Fibroblast of skin of back (primary cell): Measurements from ENCODE around the gene MOXD1.
A peak's percentile ranks its signal among the peaks of the same experiment; 100 is the strongest.
"Not testable (repeated sequence)": the region's sequence is repeated elsewhere in the genome, so short reads cannot be mapped to it uniquely, and the experiment has no call there.

Experiments used
- DNase-seq: peaks from one replicate; pipeline ENCODE4 v3.0.0-alpha.2; 2013

Gene MOXD1

DNA sequence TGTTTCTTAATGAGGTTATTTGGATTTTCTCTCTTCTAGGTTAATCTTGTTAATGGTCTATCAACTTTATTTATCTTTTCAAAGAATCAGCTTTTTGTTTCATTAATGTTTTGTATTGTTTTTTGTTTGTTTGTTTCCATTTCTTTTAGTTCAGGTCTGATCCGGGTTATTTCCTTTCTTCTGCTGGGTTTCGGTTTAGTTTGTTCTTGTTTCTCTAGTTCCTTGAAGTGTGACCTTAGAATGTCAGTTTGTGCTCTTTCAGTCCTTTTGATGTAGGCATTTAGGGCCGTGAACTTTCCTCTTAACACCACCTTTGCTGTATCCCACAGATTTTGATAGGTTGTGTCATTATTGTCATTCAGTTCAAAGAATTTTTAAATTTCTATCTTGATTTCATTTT lies 49.3 kb downstream of the MOXD1 start:
- DNase-seq = not testable (repeated sequence)

DNA sequence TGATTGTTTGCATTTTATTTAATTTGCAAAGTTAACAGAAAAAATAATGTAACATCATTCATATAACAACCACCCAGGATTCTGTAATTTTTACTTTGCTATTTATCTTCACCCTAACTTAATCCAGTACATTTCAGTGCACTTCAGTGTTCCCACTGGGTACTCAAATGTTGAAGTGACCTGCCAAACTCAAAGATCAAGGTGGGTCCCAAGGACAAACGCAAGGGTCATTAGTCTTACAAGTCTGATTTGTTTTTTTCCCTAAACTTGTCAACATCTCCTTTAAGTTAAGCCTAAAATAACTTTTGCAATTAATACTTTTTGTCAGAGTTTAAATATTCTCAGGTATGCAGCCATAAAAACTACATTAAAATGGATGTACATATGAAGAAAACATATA lies 53.0 kb downstream of the MOXD1 start:
- no peak for DNase-seq

DNA sequence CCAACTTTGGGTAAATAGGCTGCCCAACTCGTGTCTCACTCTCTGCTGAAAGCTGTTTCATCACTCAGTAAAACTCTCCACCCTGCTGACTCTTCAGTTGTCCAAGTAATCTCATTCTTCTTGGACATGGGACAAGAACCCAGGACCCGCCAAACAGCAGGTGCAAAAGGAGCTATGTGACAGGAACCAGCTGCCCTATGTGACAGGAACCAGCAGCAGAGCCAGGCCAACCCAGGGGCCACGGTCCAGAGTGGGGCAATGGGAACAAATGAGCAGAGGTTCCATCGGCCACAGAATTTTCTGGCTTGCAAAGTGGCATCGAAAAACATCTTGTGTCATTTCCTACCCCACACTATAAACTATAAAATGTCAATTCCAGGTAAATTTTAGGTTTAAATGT lies 56.5 kb downstream of the MOXD1 start:
- DNase-seq = no peak

DNA sequence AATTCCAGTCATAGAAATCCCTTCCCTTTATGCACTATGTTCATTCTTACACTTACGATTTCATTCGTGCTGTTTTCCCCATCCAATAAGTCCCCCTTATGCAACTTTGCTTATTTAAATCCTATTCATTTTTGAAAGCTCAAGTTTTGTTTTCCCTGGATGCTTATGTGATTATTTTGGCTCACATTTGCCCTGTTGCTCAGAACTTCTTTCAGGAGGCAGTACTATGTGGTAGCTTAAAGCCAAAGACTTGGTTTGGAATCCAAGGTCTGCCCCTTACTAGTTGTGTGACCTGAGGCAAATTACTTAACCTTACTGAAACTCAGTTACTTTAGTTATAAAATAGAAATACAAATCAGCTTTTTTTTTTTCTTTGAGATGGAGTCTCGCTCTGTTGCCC lies 59.6 kb downstream of the MOXD1 start:
- DNase-seq = peak; percentile 40

DNA sequence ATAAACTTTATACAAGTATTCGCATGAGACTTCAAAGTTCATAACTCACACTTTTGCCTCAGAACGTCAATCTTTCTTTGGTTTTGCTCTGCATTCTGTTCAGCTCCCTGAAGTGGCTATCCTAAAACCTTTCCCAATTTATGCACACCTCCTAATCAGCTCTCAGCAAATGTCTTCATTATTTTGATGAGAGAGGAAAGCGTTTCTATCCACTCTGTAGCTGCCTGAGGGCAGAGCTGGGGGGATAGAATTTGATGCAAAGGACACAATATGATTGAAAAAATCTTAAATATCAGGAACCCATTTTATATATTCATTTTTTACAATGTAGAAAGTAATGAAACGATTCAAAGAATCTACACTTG lies 66.8 kb downstream of the MOXD1 start:
- no peak for DNase-seq

DNA sequence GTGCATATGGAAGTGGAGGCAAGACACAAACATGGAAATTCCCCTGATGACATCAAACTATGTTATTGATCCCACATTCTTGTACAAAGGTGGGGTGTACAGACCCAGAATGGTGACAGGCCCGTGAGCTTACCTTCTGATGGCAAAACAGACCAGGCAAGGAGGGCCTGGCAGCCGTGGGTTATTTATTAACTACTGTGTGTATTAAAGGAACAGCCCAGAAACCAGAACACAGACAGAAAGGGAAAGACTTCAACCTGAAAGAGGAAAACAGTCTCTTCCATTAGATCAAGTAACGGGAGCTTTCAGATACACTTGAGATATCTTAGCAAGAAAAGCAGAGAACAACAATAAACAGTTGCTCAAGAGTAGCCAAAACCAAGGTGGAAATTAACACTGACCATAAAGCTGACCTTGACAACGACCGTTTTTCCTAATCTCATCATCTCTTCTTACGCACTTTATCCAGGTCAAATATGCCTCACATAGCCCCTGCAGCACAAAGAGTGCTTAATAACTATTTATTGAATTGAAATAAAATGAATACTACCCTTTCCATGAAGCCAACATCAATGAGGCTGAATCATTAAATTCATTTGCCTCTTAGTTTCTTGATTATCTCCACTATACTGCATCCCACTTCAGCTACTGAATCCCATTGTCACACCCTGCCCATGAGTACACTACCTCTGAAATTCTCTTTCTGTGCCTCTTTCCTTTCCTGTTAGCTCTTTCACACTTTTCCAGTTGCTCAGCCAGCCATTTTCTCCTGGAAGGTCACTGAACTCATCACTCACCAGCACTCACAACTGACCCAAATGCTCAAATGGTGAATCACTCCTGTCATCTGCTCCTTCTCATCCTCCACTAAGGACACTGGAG lies 67.4 kb downstream of the MOXD1 start:
- peak; percentile 98 for DNase-seq

DNA sequence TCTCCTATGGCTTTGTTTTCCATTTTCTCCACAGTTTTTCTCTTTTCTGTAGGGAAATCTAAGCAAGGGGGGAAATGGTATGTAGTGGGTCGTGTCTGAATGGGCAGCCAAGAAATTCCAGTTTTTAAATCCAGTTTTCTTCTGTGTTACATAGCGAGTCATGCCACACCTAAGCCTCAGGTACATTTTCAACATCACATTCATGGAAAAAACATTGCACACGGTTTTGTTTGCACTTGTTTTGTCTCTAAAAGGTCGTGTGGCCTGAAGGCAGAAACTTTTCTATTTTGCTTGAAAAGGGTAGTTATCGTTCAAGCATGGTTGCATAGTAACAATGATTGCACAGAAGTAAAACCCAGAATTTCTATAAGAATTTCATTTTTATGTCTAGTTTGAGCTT lies 70.5 kb downstream of the MOXD1 start:
- DNase-seq = no peak

DNA sequence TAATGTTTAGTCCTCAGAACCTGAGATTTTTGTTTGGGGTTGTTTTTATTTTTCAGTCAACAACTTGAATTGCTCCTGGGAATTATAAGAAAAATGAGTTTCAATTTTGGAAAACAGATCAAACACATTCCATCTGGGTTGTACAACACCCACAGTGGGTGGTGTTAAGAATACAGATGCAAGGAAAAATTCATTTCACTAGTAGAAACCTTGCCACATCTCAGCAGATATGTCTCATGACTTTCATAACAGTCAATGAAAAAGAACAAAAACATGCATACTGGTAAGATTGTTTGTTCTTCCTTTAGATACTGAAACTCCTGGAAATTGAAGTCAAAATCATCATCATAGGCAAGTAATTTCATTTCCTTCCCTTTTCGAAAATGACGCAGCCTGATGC lies 78.9 kb downstream of the MOXD1 start:
- peak; percentile 4 for DNase-seq

DNA sequence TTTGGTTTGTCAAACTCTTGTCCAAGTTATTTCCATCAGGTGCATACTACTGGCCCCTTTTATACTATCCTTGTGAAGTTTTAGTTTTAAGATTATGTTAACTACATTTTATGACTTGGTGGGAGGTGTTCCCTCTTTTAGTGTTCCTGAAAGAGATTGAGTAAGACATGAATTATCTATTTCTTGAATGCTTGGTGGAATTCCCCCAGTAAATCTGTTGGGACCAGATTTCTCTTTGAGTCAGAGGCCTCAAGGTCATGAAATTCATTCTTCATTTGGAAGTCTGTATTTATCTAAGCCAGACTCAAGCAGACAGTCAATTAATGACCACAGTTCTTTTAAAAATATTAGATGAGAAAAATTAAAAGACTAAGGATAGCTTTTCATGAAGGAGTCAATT lies 81.3 kb downstream of the MOXD1 start:
- peak; percentile 37 for DNase-seq

DNA sequence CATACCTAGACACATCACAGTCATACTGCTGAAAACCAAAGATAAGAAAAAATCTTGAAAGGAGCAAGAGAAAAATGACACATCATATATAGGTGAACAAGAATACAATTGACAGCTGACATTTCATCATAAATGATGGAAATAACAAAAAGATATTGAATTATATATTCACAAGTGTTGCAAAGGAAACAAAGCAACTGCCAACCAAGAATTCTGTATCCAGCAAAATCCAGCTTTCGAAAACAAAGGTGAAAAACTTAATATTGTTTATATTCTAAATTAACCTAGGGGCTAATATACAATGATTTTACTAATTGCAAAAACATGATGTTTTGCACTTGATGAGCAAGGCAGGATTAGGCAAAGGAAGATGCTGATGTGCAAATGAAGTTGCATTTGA lies 84.3 kb downstream of the MOXD1 start:
- DNase-seq = no peak

DNA sequence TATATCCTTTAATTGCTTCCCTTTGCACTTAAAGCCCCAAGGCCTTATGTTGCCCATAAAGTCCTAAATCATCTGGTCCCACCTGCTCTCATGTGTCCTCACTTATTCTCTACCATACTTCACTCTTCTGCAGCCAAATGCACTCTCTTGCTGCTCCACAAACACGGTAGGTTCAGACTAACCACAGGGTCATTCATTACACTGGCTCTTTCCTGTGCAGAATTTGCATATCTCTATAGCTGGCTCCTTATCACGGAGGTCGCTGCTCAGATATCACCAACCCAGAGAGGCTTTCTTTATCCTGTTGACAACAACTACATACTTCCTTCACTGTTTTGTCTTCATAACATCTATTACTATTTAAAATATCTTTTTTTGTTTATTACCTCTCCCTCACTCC lies 86.8 kb downstream of the MOXD1 start:
- DNase-seq = no peak

DNA sequence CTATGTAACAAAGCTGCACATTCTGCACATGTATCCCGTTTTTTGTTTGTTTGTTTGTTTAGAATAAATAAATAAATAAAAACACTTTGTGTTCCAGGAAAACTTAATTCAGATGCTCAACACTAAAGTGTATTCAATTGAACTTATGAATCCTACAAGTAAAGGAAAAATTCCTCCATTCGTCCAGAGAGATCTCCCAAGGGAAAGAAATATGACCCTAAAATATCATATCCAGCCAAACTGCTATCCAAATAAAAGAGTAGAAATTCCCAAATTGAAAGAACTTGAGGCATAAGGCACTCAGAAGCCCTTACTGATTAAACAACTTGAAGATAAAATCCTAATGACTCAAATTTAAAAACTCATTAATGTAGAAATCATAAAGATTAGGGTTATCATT lies 90.4 kb downstream of the MOXD1 start:
- peak; percentile 26 for DNase-seq

DNA sequence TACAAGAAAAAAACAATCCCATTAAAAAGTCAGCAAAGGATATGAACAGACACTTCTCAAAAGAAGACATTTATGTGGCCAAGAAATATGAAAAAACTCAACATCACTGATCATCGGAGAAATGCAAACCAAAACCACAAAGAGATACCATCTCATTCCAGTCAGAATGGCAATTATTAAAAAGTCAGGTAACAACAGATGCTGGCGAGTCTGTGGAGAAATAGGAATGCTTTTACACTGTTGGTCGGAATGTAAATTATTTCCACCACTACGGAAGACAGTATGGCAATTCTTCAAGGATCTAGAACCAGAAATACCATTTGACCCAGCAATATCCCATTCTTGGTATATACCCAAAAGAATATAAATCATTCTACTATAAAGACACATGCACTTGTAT lies 91.1 kb downstream of the MOXD1 start:
- DNase-seq = not testable (repeated sequence)

DNA sequence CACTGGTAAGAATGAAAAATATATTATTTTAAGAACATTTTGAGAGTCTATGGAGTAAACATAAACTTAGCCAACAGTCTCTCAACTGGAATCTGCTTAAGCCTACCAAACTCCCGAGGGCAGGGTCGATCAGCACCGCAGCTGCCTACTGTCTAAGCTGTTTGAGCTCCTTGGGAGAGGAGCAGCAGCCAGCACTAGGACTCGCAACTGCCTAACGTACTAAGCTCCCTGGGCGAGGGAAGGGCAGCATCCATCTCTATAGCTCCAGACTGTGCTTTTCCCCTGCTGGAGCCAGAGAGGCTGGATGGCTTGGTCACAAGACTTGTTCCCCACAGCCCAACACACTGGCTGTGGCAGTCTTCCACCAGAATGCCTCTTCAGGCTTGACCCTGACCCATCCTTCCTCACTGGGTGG lies 96.4 kb downstream of the MOXD1 start:
- no peak for DNase-seq

DNA sequence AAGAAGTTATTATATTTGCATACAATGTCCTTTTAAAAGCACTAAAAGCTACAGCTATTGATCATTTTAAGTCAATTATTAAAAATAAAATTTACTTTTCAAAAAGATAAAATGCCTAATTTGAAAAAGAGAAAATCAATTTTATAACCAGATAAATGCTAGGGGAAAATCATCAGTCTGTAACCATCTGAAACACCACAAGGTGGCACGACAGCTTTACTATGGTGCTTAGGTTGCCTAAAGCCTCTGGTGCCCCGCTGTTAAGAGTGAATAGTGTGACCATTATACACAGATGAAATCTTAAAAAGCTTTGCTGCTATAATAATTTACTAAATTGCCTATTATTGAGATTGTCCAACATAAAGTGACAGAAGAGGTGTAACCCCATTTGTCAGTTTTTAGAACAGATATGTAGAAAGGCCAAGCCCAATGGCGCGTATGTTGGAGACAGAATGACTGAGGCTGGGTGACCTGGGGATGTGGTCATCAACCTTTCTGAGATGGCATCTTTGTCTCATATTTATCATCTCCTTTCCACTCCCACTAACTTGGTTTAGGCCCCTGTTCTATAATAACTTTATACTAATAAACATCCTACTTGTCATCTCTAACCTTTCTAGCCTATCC lies 100.8 kb downstream of the MOXD1 start:
- DNase-seq = peak; percentile 60

DNA sequence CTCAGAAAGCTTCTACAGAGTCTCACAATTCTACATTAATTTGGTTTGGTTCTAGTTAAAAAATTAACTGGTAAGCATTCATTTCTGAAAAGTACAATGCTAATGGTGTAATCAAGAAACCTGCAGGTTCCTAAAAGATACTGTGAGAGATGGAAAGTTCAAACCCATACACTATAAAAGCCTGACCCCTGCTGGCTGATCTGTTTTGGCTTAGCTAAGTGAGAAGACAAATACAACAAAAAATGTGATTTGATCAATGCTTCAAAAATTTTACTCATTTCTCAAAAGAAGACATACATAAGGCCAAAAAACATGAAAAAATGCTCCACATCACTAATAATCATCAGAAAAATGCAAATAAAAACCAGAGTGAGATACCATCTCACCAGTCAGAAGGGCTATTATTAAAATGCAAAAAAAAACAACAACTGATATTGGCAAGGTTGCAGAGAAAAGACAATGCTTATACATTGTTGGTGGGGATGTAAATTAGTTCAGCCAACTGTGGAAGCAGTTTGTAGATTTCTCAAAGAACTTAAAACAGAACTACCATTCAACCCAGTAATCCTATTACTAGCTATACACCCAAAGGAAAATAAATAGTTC lies 102.8 kb downstream of the MOXD1 start:
- DNase-seq = peak; percentile 57

DNA sequence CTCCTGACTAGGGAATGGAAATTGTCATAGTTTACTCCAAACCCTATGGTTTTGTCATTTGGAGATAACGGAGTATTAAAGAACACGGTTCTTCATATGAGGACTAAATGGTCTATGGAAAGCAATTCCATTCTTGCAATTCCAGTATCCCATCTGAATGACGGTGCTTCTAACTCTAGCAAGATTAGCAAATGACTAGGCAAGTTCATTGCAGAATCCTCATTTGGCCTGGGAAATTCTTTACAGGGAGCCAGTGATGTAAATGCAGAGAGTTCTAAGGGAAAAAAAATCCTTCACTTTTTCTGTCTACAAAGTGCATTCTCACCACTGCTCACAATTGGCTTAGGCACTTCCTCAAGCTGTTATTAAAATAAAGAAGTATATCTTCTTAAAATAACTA lies 111.5 kb downstream of the MOXD1 start:
- DNase-seq = peak; percentile 47

DNA sequence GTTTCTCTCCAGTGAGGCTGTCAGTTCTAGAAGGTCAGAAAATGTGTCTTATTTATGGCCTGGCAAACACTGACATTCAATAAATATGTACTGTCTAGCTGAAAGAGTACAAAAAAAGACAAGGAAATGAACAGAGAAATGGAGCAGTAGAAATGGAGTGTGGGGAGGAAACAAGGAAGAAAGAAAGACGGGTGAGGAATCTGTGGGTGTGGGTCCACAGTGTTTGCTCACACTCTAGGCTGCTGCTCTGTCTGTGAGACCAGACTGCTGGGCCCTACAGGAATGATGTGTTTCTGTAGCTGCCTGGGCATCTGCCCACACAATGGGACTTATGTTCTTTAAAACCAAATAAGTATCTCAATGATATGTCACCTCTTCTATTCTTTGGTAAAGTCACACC lies 114.2 kb downstream of the MOXD1 start:
- DNase-seq = no peak

DNA sequence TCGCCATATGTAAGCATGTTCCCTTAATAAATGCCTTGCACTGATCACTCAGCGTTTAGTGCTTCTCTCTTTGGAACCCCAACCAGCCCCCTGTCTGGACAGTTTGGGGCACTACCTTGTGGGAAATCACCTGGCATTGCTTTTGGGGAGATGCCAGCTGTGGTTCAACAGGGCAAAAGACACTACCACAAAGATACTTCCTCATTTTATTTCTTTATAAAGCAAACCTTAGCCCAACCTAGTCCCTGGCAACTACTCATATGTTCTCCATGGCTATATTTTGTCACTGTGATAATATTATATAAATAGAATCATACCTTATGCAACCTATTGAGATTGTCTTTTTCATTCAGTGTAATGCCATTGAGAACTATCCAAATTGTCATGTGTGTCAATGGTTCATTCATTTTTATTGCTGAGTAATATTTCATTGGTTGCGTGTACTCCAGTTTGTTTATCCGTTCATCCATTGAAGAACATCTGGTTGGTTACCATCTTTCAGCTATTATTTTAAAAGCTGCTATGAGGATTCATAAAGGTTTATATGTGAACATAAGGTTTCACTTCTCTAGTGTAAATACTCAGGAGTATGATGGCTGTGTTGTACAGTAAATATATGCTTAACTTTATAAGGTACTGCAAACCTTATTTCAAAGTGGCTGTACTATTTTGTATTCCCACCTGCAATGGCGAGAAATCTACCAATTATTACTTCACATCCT lies 114.8 kb downstream of the MOXD1 start:
- DNase-seq = no peak

DNA sequence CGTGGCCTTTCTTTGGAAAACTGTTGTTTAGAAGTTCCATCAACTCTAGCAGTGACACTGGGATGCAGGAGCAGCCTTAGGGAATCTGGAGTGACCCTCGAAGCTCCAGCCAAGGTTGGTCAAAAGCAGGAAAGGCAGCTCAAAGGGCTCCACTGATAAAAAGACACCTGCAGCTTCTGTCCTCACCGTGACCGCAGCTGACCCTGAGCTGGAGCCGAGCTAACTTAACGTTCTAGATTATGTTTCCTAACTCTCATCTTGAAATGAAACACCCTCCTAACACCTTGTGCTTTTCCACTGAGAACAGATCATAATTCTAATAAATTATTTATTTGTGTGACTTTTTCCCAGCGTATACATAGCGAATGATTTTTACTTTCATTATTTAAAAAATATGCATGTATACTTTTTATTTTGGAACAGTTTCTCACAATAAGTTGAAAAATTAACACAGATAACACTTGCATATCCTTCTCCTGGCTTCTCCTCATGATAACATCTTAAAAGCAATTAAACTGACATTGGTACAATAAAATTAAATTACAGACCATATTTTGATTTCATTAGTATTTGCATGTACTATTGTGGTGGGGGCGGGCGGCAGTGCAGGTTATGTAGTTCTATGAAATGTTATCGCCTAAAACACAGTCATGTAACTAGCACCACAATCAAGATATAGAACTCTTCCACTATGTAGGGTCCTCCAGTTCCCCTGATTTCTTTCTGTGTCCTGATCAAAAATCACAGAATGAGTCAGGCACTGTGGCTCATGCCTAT lies 116.1 kb downstream of the MOXD1 start:
- DNase-seq = no peak

DNA sequence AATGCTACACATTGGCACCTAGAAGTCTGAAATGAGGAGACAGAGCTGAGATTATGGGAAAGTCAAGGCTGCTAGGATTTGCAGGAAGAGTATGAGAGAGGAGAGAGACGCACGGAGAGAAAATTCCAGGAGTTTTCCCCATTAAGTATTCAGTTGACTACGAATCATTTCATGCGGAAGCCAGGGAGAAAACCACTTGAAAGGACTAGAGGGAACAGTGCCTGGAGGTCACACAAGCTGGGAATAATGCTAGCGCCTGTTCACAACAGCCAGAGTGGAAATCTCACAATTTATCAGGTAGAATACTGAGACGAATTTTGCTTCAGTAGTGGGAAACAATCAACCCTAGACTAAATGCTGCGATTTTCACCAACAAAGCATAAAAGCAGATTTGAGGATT lies 118.6 kb downstream of the MOXD1 start:
- no peak for DNase-seq

DNA sequence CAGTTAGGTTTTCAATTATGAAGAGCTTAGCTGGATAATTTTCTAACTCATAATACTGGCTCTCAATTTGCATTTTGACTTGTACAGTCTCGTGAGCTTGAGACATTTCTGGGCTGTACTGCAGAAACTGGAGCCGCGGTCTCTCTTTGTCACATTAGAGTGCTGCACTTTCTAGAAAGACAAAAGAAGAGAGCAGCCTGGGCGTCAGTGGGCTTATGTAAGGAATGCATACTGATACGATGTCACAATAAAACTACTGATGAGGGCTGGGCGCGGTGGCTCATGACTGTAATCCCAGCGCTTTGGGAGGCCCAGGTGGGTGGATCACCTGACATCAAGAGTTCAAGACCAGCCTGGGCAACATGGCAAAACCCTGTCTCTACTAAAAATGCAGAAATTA lies 120.8 kb downstream of the MOXD1 start:
- no peak for DNase-seq
